HS-27A (cell line): Measurements from ENCODE around the gene ZNF566.
"Not testable (repeated sequence)": the region's sequence is repeated elsewhere in the genome, so short reads cannot be mapped to it uniquely, and the experiment has no call there.

Experiments
- DNase-seq: peaks from one replicate; pipeline ENCODE4 v3.0.0-alpha.2; 2012; ENCODE audit warnings: low read depth, missing footprints

Gene ZNF566

GRCh38 chr19:36489118-36489919 is at the start of gene ZNF566:
Gene ZNF566, minus strand, starts transcription at chr19:36489561. Its CDS starts 13,004 bp downstream, at chr19:36476557.
- DNase-seq = peak; percentile 98

DNA sequence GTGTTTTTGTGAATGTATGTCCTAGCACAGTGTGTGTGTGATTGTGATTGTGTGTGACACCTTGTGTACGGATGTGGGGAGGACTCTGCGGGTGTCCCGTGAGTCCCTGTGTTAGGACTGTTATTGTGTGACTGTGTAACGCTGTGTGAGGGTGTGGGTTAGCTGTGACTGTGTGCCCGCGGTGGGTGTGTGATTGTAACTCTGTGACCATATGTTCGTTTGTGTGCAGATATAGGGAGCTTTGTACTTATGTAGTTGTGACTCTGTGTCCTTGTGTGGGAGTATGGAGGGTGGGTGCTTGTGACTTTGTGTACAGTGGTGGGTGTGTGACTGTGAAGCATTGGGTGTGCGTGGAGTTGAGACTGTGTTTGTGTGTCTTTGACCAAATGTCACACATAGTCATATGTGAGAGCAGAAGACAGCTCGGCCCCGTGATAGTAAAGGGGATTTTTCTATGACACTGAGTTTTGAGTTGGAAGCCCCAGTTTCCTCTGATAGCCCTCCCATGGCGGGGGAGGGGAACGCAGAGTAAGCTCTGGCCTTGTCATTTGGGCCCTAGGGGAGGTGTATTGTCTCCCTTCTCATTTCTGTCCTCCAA is 39.7 kb upstream of the ZNF566 start:
- DNase-seq = no peak

GRCh38 chr19:36528194-36528920 is 39.0 kb upstream of the ZNF566 start, which contains the start of gene ZNF260:
Gene ZNF260, minus strand, starts transcription at chr19:36528271. Its CDS starts 13,033 bp downstream, at chr19:36515238.
- DNase-seq = peak; percentile 100

GRCh38 chr19:36527873-36528193 is 38.5 kb upstream of the ZNF566 start:
- DNase-seq = no peak

DNA sequence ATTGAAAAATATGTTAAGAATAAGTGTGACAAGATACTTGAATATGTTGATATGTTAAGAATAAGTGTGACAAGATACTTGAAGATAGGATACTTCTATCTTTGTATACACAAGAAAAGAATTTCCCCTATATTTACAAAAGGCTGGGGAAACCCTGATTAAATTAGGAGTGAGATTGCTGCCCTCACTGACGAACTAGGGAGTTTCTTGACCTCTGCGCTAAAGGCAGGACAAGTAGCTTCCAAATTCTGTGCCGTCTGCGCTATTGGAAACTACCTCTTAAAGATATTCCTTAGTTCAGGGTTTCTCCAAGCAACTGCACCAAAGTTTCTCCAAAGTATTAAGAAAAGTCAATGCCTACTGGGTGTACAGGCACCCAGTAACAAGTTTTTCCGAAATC is 38.0 kb upstream of the ZNF566 start:
- DNase-seq = no peak

GRCh38 chr19:36526581-36526980 is 37.2 kb upstream of the ZNF566 start:
- DNase-seq = no peak

DNA sequence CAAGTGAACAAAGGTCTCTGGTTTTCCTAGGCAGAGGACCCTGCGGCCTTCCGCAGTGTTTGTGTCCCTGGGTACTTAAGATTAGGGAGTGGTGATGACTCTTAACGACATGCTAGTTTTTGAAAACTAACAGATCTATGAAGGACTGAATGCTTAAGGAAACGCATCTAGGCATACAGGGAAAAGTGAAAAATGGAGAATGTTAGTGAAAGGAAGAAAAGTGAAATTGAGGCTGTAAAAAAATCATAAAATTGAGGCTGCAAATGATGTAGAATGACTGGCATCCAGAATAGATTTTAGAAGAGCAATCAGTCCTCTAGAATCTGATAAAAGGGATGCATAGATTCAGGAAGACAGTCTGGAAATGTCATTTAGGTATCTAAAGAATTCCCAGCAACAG is 35.3 kb upstream of the ZNF566 start:
- no peak for DNase-seq

- no peak for DNase-seq
These were observed 24.8 kb upstream of the ZNF566 start for GRCh38 chr19:36514012-36514612.

DNA sequence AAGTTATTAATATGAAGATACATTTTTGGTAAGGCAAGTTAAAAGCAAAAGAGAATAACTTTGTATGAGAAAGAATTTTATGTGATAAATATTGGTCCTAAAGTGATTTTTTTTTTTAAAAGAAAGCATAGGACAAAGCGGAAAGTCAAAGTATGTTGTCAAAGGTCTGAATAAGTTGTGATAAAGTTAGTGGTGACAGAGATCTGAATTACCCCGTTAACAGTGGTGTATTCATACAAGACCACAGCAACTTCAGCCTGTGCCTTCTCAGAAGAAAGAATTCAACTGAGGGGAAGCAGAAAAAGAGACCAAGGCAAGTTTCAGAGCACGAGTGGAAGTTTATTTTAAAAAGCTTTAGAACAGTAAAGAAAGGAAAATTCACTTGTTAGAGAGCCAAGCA is 19.0 kb upstream of the ZNF566 start:
- DNase-seq = no peak

GRCh38 chr19:36501973-36502372 is 12.6 kb upstream of the ZNF566 start:
- DNase-seq = no peak

GRCh38 chr19:36497001-36497400 is 7.6 kb upstream of the ZNF566 start:
- DNase-seq = no peak

DNA sequence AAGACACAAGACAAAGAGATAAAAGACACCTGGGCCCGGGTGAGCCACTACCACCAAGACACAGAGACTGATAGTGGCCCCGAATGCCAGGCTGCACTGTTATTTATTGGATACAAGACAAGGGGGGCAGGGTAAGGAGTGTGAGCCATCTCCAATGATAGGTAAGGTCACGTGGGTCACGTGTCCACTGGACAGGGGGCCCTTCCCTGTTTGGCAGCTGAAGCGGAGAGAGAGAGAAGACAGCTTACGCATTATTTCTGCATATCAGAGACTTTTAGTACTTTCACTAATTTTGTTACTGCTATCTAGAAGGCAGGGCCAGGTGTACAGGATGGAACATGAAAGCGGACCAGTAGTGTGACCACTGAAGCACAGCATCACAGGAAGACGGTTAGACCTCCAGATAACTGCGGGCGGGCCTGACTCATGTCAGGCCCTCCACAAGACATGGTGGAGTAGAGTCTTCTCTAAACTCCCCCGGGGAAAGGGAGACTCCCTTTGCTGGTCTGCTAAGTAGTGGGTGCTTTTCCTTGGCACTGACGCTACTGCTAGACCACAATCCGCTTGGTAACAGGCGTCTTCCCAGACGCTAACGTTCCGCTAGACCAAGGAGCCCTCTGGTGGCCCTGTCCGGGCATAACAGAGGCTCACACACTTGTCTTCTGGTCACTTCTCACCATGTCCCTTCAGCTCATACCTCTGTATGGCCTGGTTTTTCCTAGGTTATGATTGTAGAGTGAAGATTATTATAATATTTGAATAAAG is 3.5 kb upstream of the ZNF566 start:
- DNase-seq = peak; percentile 58

DNA sequence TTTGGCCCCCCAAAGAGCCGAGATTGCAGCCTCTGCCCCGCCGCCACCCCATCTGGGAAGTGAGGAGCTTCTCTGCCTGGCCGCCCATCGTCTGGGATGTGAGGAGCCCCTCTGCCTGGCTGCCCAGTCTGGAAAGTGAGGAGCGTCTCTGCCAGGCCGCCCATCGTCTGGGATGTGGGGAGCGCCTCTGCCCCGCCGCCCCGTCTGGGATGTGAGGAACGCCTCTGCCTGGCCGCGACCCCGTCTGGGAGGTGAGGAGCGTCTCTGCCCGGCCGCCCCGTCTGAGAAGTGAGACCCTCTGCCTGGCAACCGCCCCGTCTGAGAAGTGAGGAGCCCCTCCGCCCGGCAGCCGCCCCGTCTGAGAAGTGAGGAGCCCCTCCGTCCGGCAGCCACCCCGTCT is 1.5 kb upstream of the ZNF566 start:
- not testable (repeated sequence) for DNase-seq

DNA sequence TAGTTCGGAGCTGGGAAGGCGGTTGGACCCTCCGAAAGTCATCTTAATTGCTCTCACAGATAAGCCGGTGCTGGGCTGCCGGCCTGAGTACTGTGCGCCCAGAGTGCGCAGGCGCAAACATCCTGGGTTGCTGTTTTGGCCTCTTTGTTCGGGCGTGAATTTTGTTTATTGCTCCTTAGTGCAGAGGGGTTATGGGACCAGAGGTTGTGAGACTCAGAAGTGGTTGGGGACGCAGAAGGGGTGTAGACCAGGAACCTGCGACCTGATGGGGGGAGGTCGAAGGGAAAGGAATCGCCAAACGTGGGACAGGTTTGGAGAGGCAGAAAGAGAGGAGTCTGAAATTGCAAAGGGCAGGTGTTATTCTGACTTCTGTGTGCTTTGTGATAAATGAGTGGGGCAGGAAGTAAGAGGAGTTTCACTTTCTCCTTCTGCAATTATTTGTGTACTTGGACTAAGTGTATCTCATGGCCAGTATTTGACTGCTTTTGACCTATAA is 607 bp upstream of the ZNF566 start:
- no peak for DNase-seq

DNA sequence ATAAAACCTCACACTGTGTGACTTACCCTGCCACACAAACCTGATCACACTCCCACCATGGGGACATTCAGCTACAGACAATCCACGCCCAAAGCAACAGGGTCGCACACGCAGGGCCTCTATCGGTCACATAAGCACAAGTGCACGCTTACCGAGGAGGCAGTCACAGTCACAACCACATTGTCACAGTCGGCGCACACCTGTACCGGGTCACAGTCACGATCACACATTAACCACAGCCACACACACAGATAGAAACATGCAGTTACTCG is 579 bp downstream of the ZNF566 start:
- peak; percentile 15 for DNase-seq

DNA sequence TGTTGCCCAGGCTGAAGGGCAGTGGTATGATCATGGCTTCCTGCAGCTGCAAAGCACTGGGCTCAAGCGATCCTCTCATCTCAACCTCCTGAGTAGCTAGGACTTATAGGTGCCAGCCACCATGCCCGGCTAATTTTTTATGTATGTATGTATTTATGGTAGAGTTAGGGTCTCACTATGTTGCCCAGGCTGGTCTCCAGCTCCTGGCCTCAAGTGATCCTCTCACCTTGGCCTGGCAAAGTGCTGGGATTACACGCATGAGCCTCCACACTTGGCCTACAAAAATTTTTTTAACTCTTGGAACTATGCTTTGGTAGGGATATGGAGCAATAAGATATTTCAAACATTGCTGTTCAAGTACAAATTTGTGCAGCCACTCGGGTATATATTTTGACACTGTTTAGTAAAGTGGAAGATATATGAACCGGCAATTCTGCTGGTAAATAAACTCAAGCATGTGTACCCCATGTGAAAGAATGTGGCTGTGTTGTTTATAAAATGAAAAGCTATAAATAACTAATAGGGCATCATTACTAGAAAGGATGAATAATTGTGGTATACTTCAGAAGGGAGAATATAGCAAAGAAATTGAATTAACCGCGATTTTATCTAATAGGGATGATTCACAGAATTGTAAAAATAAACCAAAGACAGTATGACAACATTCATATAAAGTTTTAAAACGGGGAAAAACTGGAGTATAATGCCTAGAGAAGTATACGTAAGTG is 1.1 kb downstream of the ZNF566 start:
- DNase-seq = no peak

- no peak for DNase-seq
These were observed 5.7 kb downstream of the ZNF566 start for GRCh38 chr19:36483653-36484052.

GRCh38 chr19:36482876-36483275 is 6.5 kb downstream of the ZNF566 start:
- no peak for DNase-seq

GRCh38 chr19:36460046-36460445 is 29.3 kb downstream of the ZNF566 start:
- peak; percentile 27 for DNase-seq

GRCh38 chr19:36456831-36457230 is 32.5 kb downstream of the ZNF566 start:
- DNase-seq = no peak

DNA sequence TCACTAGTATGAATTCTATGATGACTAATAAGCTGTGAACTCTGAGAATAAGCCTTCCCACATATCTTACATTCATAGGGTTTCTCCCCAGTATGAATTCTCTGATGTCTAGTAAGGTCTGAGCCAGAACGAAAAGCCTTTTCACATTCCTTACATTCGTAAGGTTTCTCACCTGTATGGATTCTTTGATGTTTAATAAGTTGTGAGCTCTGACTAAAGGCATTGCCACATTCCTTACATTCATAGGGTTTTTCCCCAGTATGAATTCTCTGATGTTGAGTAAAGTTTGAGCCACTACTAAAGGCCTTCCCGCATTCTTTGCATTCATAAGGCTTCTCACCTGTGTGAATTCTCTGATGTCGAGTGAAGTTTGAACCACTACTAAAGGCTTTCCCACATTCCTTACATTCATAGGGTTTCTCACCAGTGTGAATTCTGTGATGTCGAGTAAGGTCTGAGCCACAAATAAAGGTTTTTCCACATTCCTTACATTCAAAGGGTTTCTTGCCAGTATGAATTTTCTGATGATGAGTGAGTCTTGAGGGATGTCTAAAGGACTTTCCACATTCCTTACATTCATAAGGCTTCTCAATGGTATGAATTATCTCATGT is 40.2 kb downstream of the ZNF566 start:
- no peak for DNase-seq
